DND-41 (cell line): ENCODE measurements around the gene RAB37.

Source experiments
- CTCF ChIP-seq: IDR thresholded peaks from 2 replicates; pipeline ENCODE4 v1.5.1; 2012; ENCODE audit warnings: borderline replicate concordance, low read length, moderate library complexity, mild to moderate bottlenecking; ENCODE audit not compliant: poor library complexity, severe bottlenecking; ENCODE audit errors: extremely low read depth
- EZH2 ChIP-seq: IDR thresholded peaks from 3 replicates; pipeline ENCODE4 v1.6.1; 2012; ENCODE audit warnings: borderline replicate concordance, low read depth, mild to moderate bottlenecking, moderate library complexity, low read length, inconsistent platforms; ENCODE audit not compliant: severe bottlenecking

GRCh38 chr17:74767111-74767516, 30.1 kb downstream of the RAB37 start:
- no peak for TF ChIP-seq EZH2
- no peak for TF ChIP-seq CTCF
